ENCODE data around the gene LIMK2.
"Not testable (repeated sequence)": the region's sequence is repeated elsewhere in the genome, so short reads cannot be mapped to it uniquely, and the experiment has no call there.

Gene LIMK2

DNA sequence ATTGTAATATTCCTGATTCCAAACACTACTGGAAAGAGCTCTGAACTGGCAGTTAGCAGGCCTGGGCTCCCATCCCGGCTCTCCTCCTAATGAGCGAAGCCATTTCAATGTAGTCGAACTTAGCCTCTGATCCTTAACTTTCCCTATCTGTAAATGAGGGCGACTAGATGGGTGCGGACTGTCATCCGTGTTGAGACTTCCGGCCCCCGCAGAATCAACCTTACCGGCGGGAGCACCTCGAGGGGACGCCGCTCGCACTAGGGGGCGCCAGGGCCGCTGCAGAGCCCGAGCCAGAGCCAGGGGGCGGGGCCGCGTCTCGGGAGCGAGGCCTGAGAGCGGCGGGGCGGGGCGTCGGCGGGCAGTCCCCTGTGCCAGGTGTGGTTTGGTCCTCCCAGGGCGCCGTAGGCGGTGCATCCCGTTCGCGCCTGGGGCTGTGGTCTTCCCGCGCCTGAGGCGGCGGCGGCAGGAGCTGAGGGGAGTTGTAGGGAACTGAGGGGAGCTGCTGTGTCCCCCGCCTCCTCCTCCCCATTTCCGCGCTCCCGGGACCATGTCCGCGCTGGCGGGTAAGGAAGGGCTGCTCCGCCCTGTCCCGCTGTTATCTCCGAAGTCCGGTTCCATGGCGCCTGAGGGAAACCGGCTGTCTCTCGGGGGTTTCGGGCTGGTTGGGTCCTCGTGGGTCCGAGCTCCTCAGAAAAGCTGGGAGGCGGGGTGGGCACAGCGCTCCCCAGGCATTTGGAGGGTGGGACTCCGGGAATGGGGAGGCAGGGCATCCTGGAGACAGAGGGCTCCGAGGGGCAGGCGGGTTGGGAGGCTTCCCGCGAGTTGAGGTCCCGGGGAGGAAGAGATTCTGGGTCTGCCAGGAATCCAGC lies at the start of gene LIMK2:
LIMK2 (plus strand) TSS at position 437 of the 869 bp plus-strand sequence; CDS start at position 548, 111 bp downstream.
- peak within 1 kb of the TSS; percentile 95 for H2AFZ ChIP-seq (ENCODE audit: low read depth, low read length, severe bottlenecking)
- H3K9ac ChIP-seq (ENCODE audit: low read length): peak within 1 kb of the TSS; percentile 93
- TF ChIP-seq EZH2phosphoT487 (conservative IDR thresholded peaks at IDR 0.05; ENCODE audit: low read length): no peak
- TF ChIP-seq, protein P1, sequence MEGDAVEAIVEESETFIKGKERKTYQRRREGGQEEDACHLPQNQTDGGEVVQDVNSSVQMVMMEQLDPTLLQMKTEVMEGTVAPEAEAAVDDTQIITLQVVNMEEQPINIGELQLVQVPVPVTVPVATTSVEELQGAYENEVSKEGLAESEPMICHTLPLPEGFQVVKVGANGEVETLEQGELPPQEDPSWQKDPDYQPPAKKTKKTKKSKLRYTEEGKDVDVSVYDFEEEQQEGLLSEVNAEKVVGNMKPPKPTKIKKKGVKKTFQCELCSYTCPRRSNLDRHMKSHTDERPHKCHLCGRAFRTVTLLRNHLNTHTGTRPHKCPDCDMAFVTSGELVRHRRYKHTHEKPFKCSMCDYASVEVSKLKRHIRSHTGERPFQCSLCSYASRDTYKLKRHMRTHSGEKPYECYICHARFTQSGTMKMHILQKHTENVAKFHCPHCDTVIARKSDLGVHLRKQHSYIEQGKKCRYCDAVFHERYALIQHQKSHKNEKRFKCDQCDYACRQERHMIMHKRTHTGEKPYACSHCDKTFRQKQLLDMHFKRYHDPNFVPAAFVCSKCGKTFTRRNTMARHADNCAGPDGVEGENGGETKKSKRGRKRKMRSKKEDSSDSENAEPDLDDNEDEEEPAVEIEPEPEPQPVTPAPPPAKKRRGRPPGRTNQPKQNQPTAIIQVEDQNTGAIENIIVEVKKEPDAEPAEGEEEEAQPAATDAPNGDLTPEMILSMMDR (IDR thresholded peaks at IDR 0.05; ENCODE audit: insufficient read depth, low read length, poor library complexity, severe bottlenecking): peak; percentile 90
- no peaks in the 10 kb centered on the region for H4K20me1 ChIP-seq (ENCODE audit: low read depth, low read length)
- H3K9me3 ChIP-seq (ENCODE audit: insufficient read depth, low read length): no peaks in the 10 kb centered on the region
- peaks cover 34% of the 10 kb centered on the region for H3K79me2 ChIP-seq (ENCODE audit: insufficient read depth, low read length)
- peak within 1 kb of the TSS; percentile 78 for H3K4me2 ChIP-seq (ENCODE audit: low read depth, low read length, poor library complexity, severe bottlenecking)
- H3K4me3 ChIP-seq (ENCODE audit: insufficient read depth, low read length, poor library complexity, severe bottlenecking): peak within 1 kb of the TSS; percentile 88
- H3F3A ChIP-seq (ENCODE audit: insufficient read depth): no peaks in the 10 kb centered on the region
- no peaks in the 10 kb centered on the region for H3K9me2 ChIP-seq (replicated peaks; ENCODE audit: insufficient read depth, low read length)
- H3K27ac ChIP-seq (ENCODE audit: low read depth, low read length): peak within 1 kb of the TSS; percentile 46; the same call in 1 of the 2 replicates
- no peaks in the 10 kb centered on the region for H3K27me3 ChIP-seq (ENCODE audit: low read length)
- H3K36me3 ChIP-seq (ENCODE audit: low read length): no peaks in the 10 kb centered on the region

DNA sequence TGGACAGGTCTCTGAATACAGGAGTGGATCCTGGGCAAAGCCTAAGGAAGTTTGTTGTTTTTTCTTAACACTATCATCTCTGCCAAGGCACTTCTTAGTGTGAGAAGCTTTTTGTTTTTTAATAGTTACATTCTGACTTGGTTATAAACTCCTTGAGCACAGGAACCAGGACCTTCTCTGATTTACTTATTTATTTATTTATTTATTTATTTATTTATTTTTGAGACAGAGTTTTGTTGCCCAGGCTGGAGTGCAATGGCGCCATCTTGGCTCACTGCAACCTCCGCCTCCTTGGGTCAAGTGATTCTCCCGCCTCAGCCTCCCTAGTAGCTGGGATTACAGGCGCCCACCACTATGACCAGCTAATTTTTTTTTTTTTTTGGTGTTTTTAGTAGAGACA lies 41.1 kb upstream of the LIMK2 start:
- Histone ChIP-seq H3K27ac (ENCODE audit: low read depth, low read length) (no peak overlapping the region), H3F3A (ENCODE audit: insufficient read depth) (no peaks in the 10 kb centered on the region), H3K9me3 (ENCODE audit: insufficient read depth, low read length) (no peaks in the 10 kb centered on the region), H3K4me3 (ENCODE audit: insufficient read depth, low read length, poor library complexity, severe bottlenecking) (no peak overlapping the region), H3K4me2 (ENCODE audit: low read depth, low read length, poor library complexity, severe bottlenecking) (no peak overlapping the region), H3K9ac (ENCODE audit: low read length) (no peak overlapping the region), H3K27me3 (ENCODE audit: low read length) (no peaks in the 10 kb centered on the region), H3K9me2 (replicated peaks; ENCODE audit: insufficient read depth, low read length) (no peaks in the 10 kb centered on the region), H4K20me1 (ENCODE audit: low read depth, low read length) (no peaks in the 10 kb centered on the region), H3K79me2 (ENCODE audit: insufficient read depth, low read length) (peaks cover 30% of the 10 kb centered on the region), H2AFZ (ENCODE audit: low read depth, low read length, severe bottlenecking) (no peak overlapping the region), H3K36me3 (ENCODE audit: low read length) (no peaks in the 10 kb centered on the region)
- TF ChIP-seq EZH2phosphoT487 (conservative IDR thresholded peaks at IDR 0.05; ENCODE audit: low read length): no peak
- TF ChIP-seq, protein P1 (IDR thresholded peaks at IDR 0.05; ENCODE audit: insufficient read depth, low read length, poor library complexity, severe bottlenecking): no peak

DNA sequence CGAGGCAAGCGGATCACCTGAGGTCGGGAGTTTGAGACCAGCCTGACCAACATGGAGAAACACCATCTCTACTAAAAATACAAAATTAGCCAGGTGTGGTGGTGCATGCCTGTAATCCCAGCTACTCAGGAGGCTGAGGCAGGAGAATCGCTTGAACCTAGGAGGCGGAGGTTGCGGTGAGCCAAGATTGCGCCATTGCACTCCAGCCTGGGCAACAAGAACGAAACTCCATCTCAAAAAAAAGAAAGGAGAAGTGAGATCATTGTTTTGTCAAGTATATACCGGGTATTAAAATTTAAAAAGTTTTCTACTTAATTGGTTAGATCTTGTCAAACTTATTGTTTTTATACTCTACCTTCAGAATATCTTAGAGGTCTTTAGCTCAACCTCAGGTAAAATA lies 40.4 kb upstream of the LIMK2 start:
- peaks cover 31% of the 10 kb centered on the region for H3K79me2 ChIP-seq (ENCODE audit: insufficient read depth, low read length)
- not testable (repeated sequence) for H3K27ac ChIP-seq (ENCODE audit: low read depth, low read length); H4K20me1 ChIP-seq (ENCODE audit: low read depth, low read length); H3K4me3 ChIP-seq (ENCODE audit: insufficient read depth, low read length, poor library complexity, severe bottlenecking); H3K9ac ChIP-seq (ENCODE audit: low read length); H3K9me2 ChIP-seq (replicated peaks; ENCODE audit: insufficient read depth, low read length); H3K36me3 ChIP-seq (ENCODE audit: low read length); H3K4me2 ChIP-seq (ENCODE audit: low read depth, low read length, poor library complexity, severe bottlenecking); H3K9me3 ChIP-seq (ENCODE audit: insufficient read depth, low read length); H3F3A ChIP-seq (ENCODE audit: insufficient read depth); H3K27me3 ChIP-seq (ENCODE audit: low read length); H2AFZ ChIP-seq (ENCODE audit: low read depth, low read length, severe bottlenecking)

Data from SU-DHL-6 (cell line).